A673 (cell line): ENCODE measurements around the gene LAMB4. TPM values are rescaled to one million over a fixed set of nuclear protein-coding genes. Genes with fewer than 3 reads are reported as not detected.

Experiments used
- BruUV-seq: library from RNA; stranded (reverse); fragments of 400-500 nt; replicated peaks from 2 replicates; lab custom pipeline; 2021; lab: Mats Ljungman, UMichigan
- CTCF ChIA-PET: fragments of 300-600 bp; sonication (Branson Sonifier 250); formaldehyde crosslinking; loops from one replicate; lab custom pipeline; 2022; ENCODE audit warnings: antibody characterized with exemption; lab: Charles Lee
- POLR2A ChIA-PET: fragments of 300-600 bp; sonication (Branson Sonifier 250); formaldehyde crosslinking; loops from one replicate; lab custom pipeline; 2022; ENCODE audit warnings: antibody characterized with exemption; ENCODE audit not compliant: low non-redundant PET; lab: Charles Lee
- DNase-seq: peaks from one replicate; pipeline ENCODE4 v3.0.0-alpha.2; 2015; ENCODE audit warnings: low spot score
- H3K27ac ChIP-seq: fragments of 200-600 bp; sonication (generic); 2 replicates; pipeline ENCODE4 v1.5.1; 2016; ENCODE audit warnings: mixed run types, low read depth, mild to moderate bottlenecking, mixed read lengths, antibody characterized with exemption, low read length; ENCODE audit not compliant: poor library complexity, severe bottlenecking
- H3K27me3 ChIP-seq: fragments of 200-600 bp; sonication (generic); replicated peaks from 2 replicates; pipeline ENCODE4 v1.6.1; 2017; ENCODE audit warnings: mixed run types, low read depth, mild to moderate bottlenecking, mixed read lengths, antibody characterized with exemption, low read length; ENCODE audit not compliant: insufficient read depth, poor library complexity
- H3K36me3 ChIP-seq: fragments of 200-600 bp; sonication (generic); 2 replicates; pipeline ENCODE4 v1.6.1; 2016; ENCODE audit warnings: mixed run types, mild to moderate bottlenecking, mixed read lengths, antibody characterized with exemption, low read length; ENCODE audit not compliant: insufficient read depth, poor library complexity, severe bottlenecking
- H3K4me1 ChIP-seq: fragments of 200-600 bp; sonication (generic); 2 replicates; pipeline ENCODE4 v1.6.1; 2017; ENCODE audit warnings: mixed run types, mild to moderate bottlenecking, mixed read lengths, antibody characterized with exemption, low read length; ENCODE audit not compliant: insufficient read depth, poor library complexity, severe bottlenecking
- H3K4me3 ChIP-seq: fragments of 200-600 bp; sonication (generic); 2 replicates; pipeline ENCODE4 v1.5.1; 2016; ENCODE audit warnings: low read depth, mixed run types, mild to moderate bottlenecking, mixed read lengths, low read length; ENCODE audit not compliant: poor library complexity, severe bottlenecking
- H3K9me3 ChIP-seq: fragments of 200-600 bp; sonication (generic); 2 replicates; pipeline ENCODE4 v1.6.1; 2016; ENCODE audit warnings: mixed run types, low read depth, mild to moderate bottlenecking, mixed read lengths, antibody characterized with exemption, low read length; ENCODE audit not compliant: poor library complexity, severe bottlenecking
- CTCF ChIP-seq: fragments of 300-800, 200-600 bp; sonication (generic); conservative IDR thresholded peaks from 2 replicates; pipeline ENCODE4 v1.5.1; 2017; ENCODE audit warnings: low read depth, mild to moderate bottlenecking, antibody characterized with exemption, low read length, moderate library complexity, mixed read lengths
- EZH2 ChIP-seq: fragments of 200-600 bp; sonication (generic); IDR thresholded peaks from 2 replicates; pipeline ENCODE4 v1.6.1; 2017; ENCODE audit warnings: borderline replicate concordance, low read depth, mild to moderate bottlenecking, mixed read lengths, antibody characterized with exemption, low read length; ENCODE audit not compliant: poor library complexity, severe bottlenecking
- intact Hi-C: fragments of 100-400 bp; cut with micrococcal nuclease; formaldehyde crosslinking; loops from one replicate; pipeline ENCODE4 v1.10.0; 2022; ENCODE audit not compliant: unreplicated experiment
- total RNA-seq: library from RNA; stranded (reverse); gene quantifications from 2 replicates; pipeline ENCODE4 v1.2.3, GENCODE V29; 2021

Gene LAMB4
- total RNA-seq, 1 experiment from 2014 or later: 0.21 TPM

DNA sequence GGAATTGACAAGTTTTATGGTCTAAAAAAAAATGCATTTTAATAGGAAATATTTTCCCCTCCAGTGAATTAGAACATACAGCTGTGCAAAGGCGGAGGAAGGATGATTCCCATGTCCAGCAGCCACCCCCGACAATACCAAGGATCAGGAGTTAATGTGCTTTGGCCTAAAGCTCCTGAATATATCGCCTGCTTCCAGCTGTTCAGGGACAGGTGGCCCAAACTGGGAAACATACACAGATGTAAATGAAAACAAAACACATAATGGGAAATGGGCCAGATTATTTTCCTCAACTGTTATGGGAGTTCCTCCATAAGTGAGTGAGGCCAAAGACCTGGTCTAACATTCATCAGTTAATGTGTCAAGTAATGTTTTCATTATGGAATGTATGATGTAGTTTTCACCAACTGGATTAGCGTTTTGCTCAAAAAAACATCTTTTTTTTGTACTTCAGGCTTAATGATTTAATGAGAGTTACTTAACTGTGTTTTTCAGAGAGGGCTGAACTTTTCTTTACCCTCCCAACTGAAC, 72.1 kb downstream of the LAMB4 start:
- CTCF ChIA-PET: no interaction called here
- DNase-seq: no peak
- intact Hi-C loops: no loop called here
- H3K27me3 ChIP-seq: no peaks in the 10 kb centered on the region
- no peak overlapping the region for H3K4me3 ChIP-seq
- no peak overlapping the region for H3K27ac ChIP-seq
- no peaks in the 10 kb centered on the region for H3K36me3 ChIP-seq
- POLR2A ChIA-PET: no interaction called here
- no peaks in the 10 kb centered on the region for H3K9me3 ChIP-seq
- H3K4me1 ChIP-seq: no peaks in the 10 kb centered on the region
- TF ChIP-seq CTCF (no peak), EZH2 (no peak)
- BruUV-seq: no TSS peak

GRCh38 chr7:108055611-108056021, 74.5 kb downstream of the LAMB4 start:
- DNase-seq: no peak
- Histone ChIP-seq H3K27ac (no peak overlapping the region), H3K36me3 (no peaks in the 10 kb centered on the region), H3K4me3 (no peak overlapping the region), H3K27me3 (no peaks in the 10 kb centered on the region), H3K9me3 (no peaks in the 10 kb centered on the region), H3K4me1 (no peaks in the 10 kb centered on the region)
- ChIA-PET POLR2A (no interaction called here), CTCF (no interaction called here)
- no peak for TF ChIP-seq EZH2
- no peak for TF ChIP-seq CTCF
- BruUV-seq: no TSS peak
- intact Hi-C loops: no loop called here

DNA sequence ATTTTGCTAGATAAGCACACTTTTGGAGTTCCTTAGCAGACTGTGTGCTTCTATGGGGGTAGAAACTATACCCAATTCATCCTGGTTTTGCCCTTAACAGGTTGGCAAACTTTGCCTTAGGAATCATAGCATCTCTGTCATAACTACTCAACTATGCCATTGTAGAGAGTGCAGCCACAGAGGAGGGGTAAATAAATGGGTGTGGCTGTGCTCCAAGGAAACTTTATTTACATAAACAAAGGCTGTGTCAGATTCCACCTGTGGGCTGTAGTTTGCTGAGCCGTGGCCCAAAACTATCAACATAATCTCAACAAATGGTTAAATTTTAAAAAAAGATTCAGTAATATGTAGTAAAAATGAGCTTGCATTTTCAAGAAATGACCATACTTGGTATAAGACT, 75.6 kb downstream of the LAMB4 start:
- no TSS peak for BruUV-seq
- Histone ChIP-seq H3K4me3 (no peak overlapping the region), H3K36me3 (no peaks in the 10 kb centered on the region), H3K9me3 (no peaks in the 10 kb centered on the region), H3K4me1 (no peaks in the 10 kb centered on the region), H3K27ac (no peak overlapping the region), H3K27me3 (no peaks in the 10 kb centered on the region)
- intact Hi-C loops: no loop called here
- CTCF ChIA-PET: no interaction called here
- no peak for DNase-seq
- TF ChIP-seq EZH2 (no peak), CTCF (no peak)
- POLR2A ChIA-PET: no interaction called here
